NCI-H2081 (cell line): ENCODE measurements around the gene CDH5.
A peak's percentile ranks its signal among the peaks of the same experiment; 100 is the strongest.

Experiments
- DNase-seq, 2 experiments: peaks; one replicate each; lab custom pipeline; 2025; lab: John Stamatoyannopoulos, UW

The CDH5 gene

DNA sequence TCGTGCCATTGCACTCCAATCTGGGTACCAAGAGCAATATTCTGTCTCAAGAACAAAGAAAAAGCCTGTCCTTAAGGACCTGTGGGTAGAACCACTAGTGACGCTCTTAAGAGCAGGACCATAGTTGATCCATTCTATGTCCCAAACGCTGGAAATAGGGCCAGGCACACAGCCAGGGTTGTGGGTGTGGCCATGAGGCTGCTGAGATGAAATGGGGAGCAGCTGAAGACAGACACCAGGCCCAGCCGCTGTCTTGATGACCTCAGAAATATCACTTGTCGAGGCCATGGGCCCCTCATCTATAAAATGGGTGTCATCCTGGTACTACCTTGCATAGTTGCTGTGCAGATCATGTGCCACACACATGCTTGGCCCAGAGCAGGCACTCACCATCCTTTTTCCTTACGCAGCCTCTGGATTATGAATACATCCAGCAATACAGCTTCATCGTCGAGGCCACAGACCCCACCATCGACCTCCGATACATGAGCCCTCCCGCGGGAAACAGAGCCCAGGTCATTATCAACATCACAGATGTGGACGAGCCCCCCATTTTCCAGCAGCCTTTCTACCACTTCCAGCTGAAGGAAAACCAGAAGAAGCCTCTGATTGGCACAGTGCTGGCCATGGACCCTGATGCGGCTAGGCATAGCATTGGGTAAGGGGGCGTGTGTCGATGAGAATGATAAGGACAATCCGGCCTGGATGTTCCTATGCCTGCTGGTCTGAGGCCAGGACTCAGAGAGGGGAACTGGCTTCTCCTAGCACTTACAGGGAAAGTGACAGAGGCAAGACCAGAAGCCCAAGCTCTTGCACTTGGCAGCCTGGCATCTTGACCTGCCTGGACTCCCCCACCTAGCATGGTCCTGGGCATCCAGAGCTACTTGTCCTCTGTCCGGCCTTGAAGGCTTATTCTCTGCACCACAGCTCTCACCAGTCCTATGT lies 25.5 kb downstream of the CDH5 start:
- no peak for DNase-seq

DNA sequence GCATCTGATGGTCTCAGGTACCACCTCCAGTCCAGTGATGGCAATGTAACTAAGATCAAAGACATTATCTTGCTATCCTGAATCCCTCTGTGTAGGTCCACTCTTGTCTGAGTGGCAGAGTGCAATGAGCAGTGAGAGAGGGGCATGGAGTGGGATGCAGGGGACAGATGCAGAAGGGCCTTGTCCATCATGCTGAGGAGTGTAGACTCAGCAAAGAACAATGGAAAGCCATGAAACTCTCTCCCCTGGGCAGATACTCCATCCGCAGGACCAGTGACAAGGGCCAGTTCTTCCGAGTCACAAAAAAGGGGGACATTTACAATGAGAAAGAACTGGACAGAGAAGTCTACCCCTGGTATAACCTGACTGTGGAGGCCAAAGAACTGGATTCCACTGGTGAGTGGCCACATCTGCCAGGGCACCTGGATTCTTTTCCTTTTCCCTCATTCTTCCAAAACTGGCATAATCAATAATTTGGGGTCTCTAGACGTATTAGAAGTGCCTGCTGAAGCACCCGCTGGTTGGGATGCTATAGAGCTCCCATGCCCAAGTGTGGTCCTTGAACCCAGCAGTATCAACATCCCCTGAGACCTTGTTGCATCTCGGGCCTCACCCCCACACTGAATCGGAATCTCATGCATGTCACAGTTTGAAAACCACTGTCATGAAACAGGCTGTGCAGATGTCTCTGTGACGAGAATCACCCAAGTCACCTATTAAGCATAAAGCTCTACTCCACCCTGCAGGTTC lies 29.5 kb downstream of the CDH5 start:
- no peak for DNase-seq

DNA sequence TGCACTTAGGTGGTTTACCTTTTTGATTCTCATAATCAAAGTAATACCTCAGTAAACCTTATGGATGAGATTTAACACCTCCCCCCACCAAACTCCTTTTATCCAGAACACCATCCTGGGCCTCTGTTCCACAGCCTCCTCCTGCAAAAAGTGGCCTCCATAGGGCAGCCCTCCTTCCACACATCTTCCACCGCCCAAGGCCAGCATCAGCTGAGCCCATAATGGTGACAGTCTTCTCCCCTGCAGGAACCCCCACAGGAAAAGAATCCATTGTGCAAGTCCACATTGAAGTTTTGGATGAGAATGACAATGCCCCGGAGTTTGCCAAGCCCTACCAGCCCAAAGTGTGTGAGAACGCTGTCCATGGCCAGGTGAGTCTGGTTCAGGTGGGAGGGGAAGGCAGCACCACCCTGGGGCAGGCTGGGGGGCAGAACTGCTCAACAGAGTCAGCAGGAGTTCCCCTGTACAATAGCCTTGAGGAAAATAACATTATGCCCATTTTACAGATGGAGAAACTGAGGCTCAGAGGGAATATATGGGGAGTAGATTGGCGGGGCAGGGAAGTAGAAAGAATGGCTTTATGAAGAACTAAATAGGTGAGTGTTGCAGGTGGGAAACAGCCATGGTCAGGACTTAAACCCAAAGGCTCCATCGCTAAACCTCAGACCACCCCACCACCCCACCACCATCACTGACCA lies 31.4 kb downstream of the CDH5 start:
- no peak for DNase-seq

DNA sequence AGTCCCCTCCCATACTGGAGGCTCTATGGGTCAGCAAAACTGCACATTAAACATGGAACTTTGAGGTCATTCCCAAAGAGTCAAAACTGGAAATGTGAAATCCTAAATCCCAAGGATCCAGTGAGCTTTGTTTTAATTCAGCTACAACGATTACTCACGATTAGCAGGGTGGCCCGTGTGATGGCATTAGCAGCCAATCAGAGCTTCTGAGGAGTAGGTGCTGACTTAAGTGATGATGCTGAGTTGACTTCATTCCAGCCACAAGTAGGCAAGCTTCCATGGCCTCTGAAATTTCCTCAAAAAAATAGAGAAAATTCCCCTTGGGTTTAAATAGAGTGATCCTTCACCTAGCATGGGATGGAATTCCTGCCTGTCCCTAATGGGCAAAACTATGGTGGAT lies 32.5 kb downstream of the CDH5 start:
- no peak for DNase-seq

DNA sequence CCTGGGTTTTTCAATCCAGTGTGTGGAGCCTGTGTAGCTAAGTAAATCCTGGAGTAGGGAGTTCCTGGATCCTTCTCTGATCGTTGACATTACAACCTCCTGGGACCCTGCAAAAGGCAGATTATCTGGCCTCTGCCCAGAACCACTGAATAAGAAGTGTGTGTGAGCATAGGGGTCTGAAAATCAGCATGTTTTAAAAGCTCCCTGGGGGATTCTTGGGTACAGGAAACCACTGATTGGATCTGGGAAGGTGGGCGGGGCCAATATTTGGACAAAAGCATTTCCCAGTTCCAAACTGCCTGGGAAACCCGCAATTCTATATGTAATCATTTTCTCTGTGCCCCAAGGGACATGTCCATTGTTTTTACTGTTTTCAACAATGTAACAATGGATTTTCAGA lies 33.4 kb downstream of the CDH5 start:
- DNase-seq: peak in 1 of 2 experiments; percentile 5

DNA sequence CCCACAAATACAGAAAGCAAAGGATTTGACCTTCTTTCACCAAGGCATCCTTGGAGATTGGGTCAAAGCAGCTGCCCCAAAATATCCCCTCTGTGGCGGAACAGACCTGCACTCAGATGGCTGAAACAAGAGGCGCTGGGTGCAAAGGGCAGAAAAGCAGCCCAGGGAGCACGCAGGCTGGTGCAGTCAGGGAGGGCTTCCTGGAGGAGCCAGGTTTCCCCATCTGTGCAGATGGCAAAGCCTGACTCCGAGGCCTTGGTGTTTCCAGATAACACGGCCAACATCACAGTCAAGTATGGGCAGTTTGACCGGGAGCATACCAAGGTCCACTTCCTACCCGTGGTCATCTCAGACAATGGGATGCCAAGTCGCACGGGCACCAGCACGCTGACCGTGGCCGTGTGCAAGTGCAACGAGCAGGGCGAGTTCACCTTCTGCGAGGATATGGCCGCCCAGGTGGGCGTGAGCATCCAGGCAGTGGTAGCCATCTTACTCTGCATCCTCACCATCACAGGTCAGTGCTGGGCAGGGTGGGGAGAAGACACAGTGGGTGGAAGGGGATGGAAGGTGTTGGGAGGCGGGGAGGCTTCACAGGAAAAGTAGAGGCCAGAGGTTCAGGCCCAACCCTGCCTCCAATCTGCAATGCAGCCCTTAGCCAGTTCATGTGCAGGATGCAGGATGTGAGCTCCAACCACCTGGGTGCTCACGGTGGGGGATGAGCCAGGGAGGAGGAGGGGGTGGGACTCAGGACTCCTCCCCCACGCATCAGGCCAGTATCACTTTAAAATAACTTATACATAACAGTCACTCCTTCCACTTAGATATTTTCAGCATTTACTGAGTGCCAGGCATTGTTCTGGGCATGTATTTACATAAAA lies 34.3 kb downstream of the CDH5 start:
- DNase-seq: no peak

DNA sequence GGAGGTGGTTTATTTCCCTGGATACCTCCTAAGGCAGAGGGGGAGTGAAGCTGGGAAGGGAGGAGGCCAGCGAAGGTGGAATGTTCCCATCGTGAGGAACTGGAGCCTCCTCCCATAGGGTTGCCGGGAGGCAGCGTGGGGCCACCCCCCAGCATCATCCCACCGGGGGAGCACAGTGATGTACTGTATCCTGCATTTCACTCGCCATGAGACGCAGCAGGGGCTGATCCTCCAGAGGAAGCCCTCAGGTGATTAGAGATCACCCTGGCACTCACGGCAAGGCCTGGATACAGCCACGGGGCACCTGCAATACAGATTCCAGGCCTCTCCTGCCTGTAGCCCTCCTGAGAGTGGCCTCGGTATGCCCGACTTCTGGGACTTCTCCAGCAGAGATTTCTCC lies 35.1 kb downstream of the CDH5 start:
- no peak for DNase-seq

DNA sequence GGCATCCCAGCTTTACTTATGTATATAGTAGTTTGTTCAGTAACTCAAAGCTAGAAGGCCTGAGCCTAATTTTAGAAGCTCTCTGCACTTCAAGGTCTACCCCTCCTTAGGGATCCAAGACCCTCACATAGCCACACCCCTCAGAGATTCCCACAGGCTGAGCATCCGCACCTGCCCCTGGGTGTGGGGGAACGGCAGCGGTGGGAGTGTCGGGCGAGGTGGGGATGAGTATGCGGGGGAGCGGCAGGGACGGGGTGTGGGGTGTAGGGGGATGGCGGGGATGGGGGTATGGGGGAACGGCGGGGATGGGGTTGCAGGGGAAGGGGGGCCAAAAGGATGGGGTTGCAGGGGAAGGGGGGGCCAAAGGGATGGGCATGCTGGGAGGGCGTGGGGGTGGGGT lies 35.7 kb downstream of the CDH5 start:
- DNase-seq: no peak

DNA sequence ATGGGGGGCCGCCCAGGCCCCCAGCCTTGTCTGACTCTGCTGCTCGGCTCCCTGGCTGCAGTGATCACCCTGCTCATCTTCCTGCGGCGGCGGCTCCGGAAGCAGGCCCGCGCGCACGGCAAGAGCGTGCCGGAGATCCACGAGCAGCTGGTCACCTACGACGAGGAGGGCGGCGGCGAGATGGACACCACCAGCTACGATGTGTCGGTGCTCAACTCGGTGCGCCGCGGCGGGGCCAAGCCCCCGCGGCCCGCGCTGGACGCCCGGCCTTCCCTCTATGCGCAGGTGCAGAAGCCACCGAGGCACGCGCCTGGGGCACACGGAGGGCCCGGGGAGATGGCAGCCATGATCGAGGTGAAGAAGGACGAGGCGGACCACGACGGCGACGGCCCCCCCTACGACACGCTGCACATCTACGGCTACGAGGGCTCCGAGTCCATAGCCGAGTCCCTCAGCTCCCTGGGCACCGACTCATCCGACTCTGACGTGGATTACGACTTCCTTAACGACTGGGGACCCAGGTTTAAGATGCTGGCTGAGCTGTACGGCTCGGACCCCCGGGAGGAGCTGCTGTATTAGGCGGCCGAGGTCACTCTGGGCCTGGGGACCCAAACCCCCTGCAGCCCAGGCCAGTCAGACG lies 36.2 kb downstream of the CDH5 start:
- no peak for DNase-seq

DNA sequence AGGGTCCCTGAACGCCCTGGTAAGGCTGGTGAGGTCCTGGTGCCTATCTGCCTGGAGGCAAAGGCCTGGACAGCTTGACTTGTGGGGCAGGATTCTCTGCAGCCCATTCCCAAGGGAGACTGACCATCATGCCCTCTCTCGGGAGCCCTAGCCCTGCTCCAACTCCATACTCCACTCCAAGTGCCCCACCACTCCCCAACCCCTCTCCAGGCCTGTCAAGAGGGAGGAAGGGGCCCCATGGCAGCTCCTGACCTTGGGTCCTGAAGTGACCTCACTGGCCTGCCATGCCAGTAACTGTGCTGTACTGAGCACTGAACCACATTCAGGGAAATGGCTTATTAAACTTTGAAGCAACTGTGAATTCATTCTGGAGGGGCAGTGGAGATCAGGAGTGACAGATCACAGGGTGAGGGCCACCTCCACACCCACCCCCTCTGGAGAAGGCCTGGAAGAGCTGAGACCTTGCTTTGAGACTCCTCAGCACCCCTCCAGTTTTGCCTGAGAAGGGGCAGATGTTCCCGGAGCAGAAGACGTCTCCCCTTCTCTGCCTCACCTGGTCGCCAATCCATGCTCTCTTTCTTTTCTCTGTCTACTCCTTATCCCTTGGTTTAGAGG lies 37.1 kb downstream of the CDH5 start:
- no peak for DNase-seq

DNA sequence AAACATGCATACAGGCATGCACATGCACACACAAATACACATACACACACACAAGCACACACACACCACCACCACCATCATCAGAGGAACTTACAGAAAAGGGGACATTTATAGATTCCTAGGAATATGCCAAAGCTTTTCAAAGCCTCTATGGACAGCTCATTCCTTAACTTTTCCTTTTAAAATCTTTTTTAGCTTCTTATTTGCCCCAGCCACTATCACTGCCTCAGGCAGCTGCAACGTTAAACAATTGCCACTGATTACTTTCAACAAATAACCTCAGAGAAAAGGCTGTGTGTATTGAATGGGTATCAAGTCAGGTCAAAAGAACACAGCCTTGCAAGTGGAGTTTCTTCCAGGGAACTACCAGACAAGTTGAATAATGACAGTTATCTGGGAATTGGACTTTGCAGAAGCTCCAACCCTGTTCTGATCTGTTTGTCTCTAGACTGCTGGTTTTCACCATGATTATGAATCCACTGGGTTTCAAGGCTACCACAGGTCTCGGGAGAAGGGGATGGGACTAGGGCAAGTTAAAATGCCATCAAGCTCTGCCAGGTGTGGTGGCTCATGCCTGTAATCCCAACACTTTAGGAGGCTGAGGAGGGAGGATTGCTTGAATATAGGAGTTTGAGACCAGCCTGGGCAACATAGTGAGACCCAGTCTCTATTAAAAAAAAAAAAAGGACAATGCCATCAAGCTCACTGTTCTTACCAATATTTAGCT lies 38.7 kb downstream of the CDH5 start:
- DNase-seq: no peak

DNA sequence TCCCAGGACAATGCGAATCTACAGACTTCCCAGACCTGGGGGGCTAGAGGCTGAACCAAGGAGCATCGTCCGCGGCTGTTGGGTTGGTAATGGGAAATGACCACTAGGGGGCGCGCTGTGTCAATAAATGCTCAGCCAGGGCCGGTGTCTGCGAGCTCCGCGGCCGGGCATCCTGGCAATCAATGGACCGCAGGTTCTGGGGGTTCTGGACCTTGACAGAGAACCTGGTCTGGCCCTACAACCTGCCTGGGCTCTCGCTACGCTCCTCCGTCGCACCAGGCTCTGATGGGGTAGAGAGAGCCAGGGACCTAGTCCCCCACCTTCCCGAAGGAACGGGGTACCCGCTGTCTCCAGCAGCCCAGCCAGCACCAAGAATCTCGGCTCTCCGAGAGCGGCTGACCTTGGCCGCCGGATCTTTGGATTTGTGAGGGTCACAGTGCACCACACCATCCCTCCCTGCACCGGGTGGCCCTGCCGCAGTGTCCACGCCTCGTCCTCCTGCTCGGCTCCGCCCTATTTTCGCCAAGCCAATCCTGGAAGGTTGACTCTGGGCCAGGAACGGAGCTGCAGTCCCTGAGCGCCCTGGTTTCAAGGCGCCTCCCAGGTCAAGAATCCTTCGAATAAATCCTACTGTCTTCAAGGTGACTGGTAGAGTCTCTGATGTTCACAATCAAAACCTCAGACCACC lies 40.2 kb downstream of the CDH5 start:
- DNase-seq: peak; percentile 27 to 32

DNA sequence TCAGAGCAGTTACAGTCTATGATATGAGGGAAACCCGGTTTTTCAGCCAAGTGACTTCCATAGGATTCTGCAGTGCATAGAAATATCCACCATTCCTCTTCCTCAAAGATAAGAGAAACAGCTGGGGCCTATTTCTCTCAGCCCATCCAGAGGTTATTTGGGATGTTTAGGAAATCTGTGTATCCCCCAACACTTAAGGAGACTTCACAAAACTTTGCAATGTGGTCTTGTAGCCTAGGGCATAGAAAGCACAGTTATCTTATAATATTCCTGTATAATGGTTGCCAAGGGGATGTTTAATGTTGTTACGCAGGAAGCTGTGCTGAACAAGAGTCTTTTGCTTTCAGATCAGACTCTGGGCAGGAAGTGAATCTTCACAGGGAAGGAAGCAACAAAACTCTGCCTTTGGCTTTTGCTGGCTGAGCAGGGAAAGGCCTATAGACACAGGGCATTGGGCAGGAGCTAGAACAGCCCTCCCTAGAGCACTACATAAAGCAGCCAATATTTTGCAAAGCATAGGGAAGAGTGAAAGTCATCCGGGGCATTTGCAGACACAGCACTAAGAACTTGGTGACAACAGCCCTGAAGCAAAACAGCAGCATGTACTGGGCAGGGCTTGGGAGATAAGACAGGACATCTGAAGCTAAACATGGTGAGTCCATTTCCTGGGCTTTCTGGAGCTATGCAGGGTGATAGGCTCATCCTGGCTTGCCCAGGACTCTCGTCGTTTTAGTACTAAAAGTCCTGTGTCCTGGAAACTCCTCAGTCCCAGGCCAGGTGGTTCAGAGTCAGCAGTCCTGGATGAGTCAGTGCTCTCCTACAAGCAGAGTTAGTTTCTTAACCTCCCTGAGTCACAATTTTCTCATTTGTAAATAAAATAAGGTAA lies 41.9 kb downstream of the CDH5 start:
- no peak for DNase-seq

DNA sequence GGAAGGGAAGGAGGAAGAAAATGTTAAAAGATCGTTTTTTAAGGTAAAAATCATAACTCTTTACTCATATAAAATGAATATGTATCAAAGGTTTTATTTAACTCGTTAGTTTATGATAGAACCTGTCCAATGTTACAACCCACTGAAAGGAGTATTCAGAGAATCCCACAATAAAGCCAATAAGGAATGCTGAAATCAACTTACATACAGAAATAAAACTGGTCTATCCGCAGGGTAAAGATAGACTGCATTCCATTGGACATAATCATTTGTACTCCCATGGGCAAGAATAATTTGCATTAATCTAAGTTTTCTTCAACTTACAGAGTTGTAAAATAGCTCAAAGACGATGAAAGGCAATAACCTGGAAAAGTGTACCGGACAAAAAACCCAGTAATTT lies 42.7 kb downstream of the CDH5 start:
- no peak for DNase-seq

DNA sequence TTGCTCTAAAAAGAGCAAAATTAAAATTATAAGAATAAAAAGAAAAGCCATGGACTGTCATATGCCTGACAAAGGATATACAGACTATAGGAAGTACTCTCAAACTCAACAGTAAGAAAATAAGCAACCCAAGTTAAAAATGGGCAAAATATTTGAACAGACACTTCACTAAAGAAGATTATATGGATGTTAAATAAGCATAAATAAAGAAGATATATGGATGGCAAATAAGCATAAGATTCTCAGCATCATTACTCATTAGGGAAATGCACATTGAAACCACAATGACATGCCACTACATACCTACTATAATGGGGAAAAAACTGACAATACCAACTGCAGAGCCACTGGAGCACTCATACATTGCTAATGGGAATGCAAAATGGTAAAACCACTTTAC lies 45.7 kb downstream of the CDH5 start:
- no peak for DNase-seq

DNA sequence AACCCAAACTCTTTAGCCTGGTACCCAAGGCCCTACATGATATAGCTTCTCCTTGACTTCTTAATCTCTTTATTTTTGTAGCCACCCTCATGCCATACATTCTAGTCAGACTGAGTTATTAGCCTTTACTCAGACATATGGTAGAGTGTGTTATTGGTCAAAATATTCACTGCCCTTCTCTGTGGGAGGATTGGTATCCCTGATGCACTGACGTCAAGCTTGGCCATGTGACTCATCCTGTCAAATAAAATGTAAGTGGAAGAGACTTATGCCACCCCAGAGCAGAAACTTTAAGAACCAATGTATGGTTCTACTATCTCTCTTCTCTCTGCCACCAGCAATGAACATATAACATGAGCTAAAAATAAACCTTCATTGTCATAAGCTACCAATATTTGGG lies 48.4 kb downstream of the CDH5 start:
- no peak for DNase-seq

DNA sequence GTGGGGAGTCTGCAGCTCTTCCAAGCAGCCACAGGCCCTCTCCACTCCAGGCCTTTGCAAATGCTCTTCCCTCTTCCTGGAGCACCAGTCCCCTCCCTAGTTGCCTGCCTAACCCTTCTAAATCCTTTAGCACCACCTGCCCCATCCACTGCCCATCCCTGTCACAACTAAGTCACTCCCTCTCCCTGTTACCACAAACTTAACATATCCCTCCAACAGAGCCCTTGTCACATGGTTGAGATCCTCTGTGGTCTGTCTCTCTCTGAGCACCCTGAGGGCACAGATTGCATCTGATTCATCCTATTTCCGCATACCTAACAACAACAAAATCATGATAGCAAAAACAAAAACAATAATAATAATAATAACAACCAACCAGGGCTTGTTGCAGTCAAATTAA lies 49.6 kb downstream of the CDH5 start:
- DNase-seq: no peak

DNA sequence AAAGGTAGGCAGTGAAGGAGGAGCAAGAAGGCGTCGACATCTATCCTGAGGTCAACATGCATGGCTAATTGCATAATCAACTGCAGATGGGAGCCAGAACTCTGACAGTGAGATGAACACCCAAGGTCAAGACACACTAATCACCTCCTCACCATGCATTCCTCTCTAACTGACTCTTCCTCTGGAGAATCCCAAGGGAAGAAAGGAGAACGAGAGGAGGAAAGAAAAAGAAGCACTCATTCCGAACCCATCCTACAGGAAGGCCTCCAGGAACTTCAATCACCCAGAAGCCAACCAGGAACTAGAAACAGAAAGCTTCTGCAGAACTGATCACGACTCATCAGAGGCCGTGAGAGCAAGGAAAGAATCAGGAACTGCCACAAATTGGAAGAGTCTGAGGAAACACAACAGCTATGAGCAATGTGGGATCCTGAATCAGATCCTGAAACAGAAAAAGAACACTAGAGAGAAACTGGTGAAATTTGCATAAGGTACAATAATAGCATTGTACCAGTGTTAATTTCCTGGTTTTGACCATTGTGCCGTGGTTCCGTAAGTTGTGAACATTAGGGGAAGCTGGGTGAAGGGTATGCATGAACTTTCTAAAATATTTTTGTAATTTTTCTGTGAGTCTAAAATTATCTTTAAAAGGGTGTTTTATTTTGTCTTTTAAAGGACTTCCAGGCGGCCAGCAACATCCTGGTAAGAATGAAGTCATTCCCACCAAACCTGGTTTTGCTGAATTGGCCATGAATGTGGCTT lies 50.6 kb downstream of the CDH5 start:
- no peak for DNase-seq
